GM23338 (cell line): Measurements from ENCODE around the gene AJM1. TPM values are rescaled to one million over a fixed set of nuclear protein-coding genes. Genes with fewer than 3 reads are reported as not detected.

Experiments
- ATAC-seq: fragments of 200-7000 bp; cut with Tn5 transposase; 3 replicates; pipeline ENCODE4 v1.9.1; 2020
- DNase-seq: peaks from one replicate; pipeline ENCODE4 v3.0.0-alpha.2; 2015; ENCODE audit warnings: low spot score
- H2AFZ ChIP-seq: fragments of 200-600 bp; sonication (generic); 2 replicates; pipeline ENCODE4 v1.8.0; 2016; ENCODE audit warnings: antibody characterized with exemption, mild to moderate bottlenecking, moderate library complexity
- H3F3A ChIP-seq: fragments of 200-600 bp; sonication (generic); replicated peaks from 2 replicates; pipeline ENCODE4 v1.8.0; 2017; ENCODE audit warnings: antibody characterized with exemption, mixed run types, low read depth
- H3K27ac ChIP-seq: fragments of 200-600 bp; sonication (generic); 2 replicates; pipeline ENCODE4 v1.6.1; 2016; ENCODE audit warnings: low read depth
- H3K27me3 ChIP-seq: fragments of 200-600 bp; sonication (generic); 2 replicates; pipeline ENCODE4 v1.8.0; 2016; ENCODE audit warnings: mild to moderate bottlenecking, mixed run types, moderate library complexity; ENCODE audit not compliant: insufficient read depth
- H3K36me3 ChIP-seq: fragments of 200-600 bp; sonication (generic); 2 replicates; pipeline ENCODE4 v1.8.0; 2016; ENCODE audit warnings: mild to moderate bottlenecking; ENCODE audit not compliant: insufficient read depth
- H3K4me1 ChIP-seq: fragments of 200-600 bp; sonication (generic); 2 replicates; pipeline ENCODE4 v1.8.0; 2016; ENCODE audit warnings: mild to moderate bottlenecking, moderate library complexity; ENCODE audit not compliant: insufficient read depth
- H3K4me2 ChIP-seq: fragments of 200-600 bp; sonication (generic); 2 replicates; pipeline ENCODE4 v1.7.1; 2017; ENCODE audit warnings: mixed run types
- H3K4me3 ChIP-seq: fragments of 200-600 bp; sonication (generic); 2 replicates; pipeline ENCODE4 v1.6.1; 2016; ENCODE audit warnings: mixed run types
- H3K79me2 ChIP-seq: fragments of 200-600 bp; sonication (generic); replicated peaks from 2 replicates; pipeline ENCODE4 v1.8.0; 2017; ENCODE audit warnings: mild to moderate bottlenecking; ENCODE audit not compliant: insufficient read depth
- H3K9me2 ChIP-seq: fragments of 200-600 bp; sonication (generic); 2 replicates; pipeline ENCODE4 v1.8.0; 2017; ENCODE audit not compliant: insufficient read depth
- H4K20me1 ChIP-seq: fragments of 200-600 bp; sonication (generic); replicated peaks from 2 replicates; pipeline ENCODE4 v1.8.0; 2017; ENCODE audit warnings: mild to moderate bottlenecking; ENCODE audit not compliant: insufficient read depth
- H3K27ac Mint-ChIP-seq: 2 replicates; pipeline ENCODE4 v1.8.0; 2020; ENCODE audit warnings: inconsistent platforms, mild to moderate bottlenecking, moderate library complexity, mixed read lengths
- H3K27me3 Mint-ChIP-seq: 3 replicates; pipeline ENCODE4 v1.8.0; 2022; ENCODE audit warnings: low read depth, mild to moderate bottlenecking, moderate library complexity, mixed read lengths, inconsistent platforms; ENCODE audit not compliant: insufficient read depth, poor library complexity
- H3K36me3 Mint-ChIP-seq: 3 replicates; pipeline ENCODE4 v1.8.0; 2021; ENCODE audit warnings: low read depth, mild to moderate bottlenecking, inconsistent platforms, moderate library complexity, mixed read lengths
- H3K4me1 Mint-ChIP-seq: 3 replicates; pipeline ENCODE4 v1.8.0; 2020; ENCODE audit warnings: mild to moderate bottlenecking, inconsistent platforms, mixed read lengths
- H3K4me3 Mint-ChIP-seq: 3 replicates; pipeline ENCODE4 v1.8.0; 2021; ENCODE audit warnings: moderate library complexity, mild to moderate bottlenecking, inconsistent platforms, mixed read lengths
- H3K9me3 Mint-ChIP-seq: 3 replicates; pipeline ENCODE4 v1.8.0; 2020; ENCODE audit warnings: moderate library complexity, mild to moderate bottlenecking, inconsistent platforms, mixed read lengths
- CREB1 ChIP-seq: fragments of 250-450 bp; sonication (Bioruptor Pico); IDR thresholded peaks from 2 replicates; pipeline ENCODE4 v1.5.0; 2020; ENCODE audit warnings: low read depth, mild to moderate bottlenecking, moderate library complexity
- EZH2phosphoT487 ChIP-seq: fragments of 200-600 bp; sonication (generic); IDR thresholded peaks from one replicate; pipeline ENCODE4 v1.8.1; 2018; ENCODE audit warnings: antibody characterized with exemption; ENCODE audit not compliant: unreplicated experiment
- JUNB ChIP-seq: IDR thresholded peaks from one replicate; pipeline ENCODE4 v1.6.1; 2016; ENCODE audit warnings: antibody characterized with exemption; ENCODE audit not compliant: unreplicated experiment
- NANOG ChIP-seq: IDR thresholded peaks from 2 replicates; pipeline ENCODE4 v1.6.1; 2016; ENCODE audit warnings: antibody characterized with exemption, borderline replicate concordance
- POLR2AphosphoS5 ChIP-seq: IDR thresholded peaks from 2 replicates; pipeline ENCODE4 v1.6.1; 2016; ENCODE audit warnings: antibody characterized with exemption, low read depth
- STAT1 ChIP-seq: IDR thresholded peaks from one replicate; pipeline ENCODE4 v1.6.1; 2016; ENCODE audit warnings: antibody characterized with exemption; ENCODE audit not compliant: unreplicated experiment
- ZNF114 ChIP-seq: fragments of 250-450 bp; sonication (Bioruptor Pico); IDR thresholded peaks from 2 replicates; pipeline ENCODE4 v1.5.0; 2020; ENCODE audit warnings: mild to moderate bottlenecking, moderate library complexity
- ZNF331 ChIP-seq: fragments of 250-450 bp; sonication (Bioruptor Pico); IDR thresholded peaks from 2 replicates; pipeline ENCODE4 v1.5.0; 2020; ENCODE audit warnings: low read depth, mild to moderate bottlenecking, moderate library complexity
- polyA plus RNA-seq: library from polyadenylated mRNA; unstranded; fragments of >200 nt; fragmentation: Nextera tagmentation; extraction: Ambion mirVana; gene quantifications from 2 replicates; pipeline ENCODE4 v1.2.1, GENCODE V29; 2016
- total RNA-seq: library from RNA; depleted of rRNA; stranded (reverse); fragments of >200 nt; shearing (Covaris generic); gene quantifications from 2 replicates; pipeline ENCODE4 v1.2.3, GENCODE V29; 2014
- TF ChIP-seq, protein P1 (sequence below), 2 experiments: fragments of 200-600 bp in 1 of 2; sonication (generic) in 1 of 2; conservative IDR thresholded peaks; 2 replicates each; pipeline versions ENCODE4 v1.5.1 to v1.6.1; 2016 to 2017; ENCODE audit warnings: antibody characterized with exemption in 2 of 2, low read depth in 2 of 2, mild to moderate bottlenecking in 2 of 2, moderate library complexity in 1 of 2
- TF ChIP-seq, protein P2 (sequence below): IDR thresholded peaks from 2 replicates; pipeline ENCODE4 v1.6.1; 2016; ENCODE audit warnings: antibody characterized with exemption
- TF ChIP-seq, protein P3 (sequence below): fragments of 250-450 bp; sonication (Bioruptor Pico); IDR thresholded peaks from 2 replicates; pipeline ENCODE4 v1.5.0; 2020; ENCODE audit warnings: mild to moderate bottlenecking, moderate library complexity
- TF ChIP-seq, protein P4 (sequence below): IDR thresholded peaks from one replicate; pipeline ENCODE4 v1.6.1; 2018; ENCODE audit warnings: antibody characterized with exemption; ENCODE audit not compliant: unreplicated experiment

Gene AJM1
- total and polyA plus RNA-seq, 2 experiments from 2014 or later = 0.36 to 0.49 TPM

DNA sequence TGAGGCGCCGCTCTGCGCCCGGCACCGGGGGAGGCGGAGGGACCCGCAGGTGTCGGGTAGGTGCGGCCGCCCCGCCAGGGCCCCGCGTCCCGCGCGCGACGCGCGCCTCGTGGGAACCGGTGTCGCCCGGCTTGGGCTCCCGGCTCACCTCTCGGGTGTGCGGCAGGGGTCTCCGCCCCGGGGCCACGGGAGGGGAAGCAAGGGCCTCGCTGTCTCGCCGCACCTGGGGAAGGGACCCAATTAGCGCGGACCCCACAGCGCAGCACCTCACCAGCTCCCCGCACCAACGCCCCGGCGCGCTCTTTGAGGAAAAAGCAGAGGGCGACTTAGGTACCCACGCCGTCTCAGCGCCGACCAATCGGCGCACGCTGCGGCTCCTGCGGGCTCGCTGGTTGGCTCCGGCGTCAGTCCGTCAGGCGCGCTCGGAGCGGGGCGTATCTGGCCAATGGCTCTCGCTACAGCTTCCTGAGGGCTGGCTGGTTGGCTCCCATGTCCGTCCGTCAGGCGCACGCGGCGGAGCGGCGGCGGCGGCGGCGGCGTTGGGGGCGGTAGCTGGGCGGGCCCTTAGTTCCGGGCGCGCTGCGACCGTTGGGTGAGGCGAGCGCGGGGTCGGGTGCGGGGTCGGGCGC is 43.8 kb downstream of the AJM1 start, which contains the start of gene TRAF2:
Gene TRAF2 (plus strand): TSS at position 567 of the 629 bp plus-strand sequence. CDS start 12,225 bp downstream, outside the sequence.
- Histone ChIP-seq H3K27me3 (no peaks in the 10 kb centered on the region), H3K27ac (no peak within 1 kb of the TSS), H3K79me2 (peaks cover 42% of the 10 kb centered on the region), H3K4me3 (peak within 1 kb of the TSS; percentile 91), H3K36me3 (no peaks in the 10 kb centered on the region), H2AFZ (peak within 1 kb of the TSS; percentile 96), H3K4me2 (peak within 1 kb of the TSS; percentile 88), H3K4me1 (peaks cover 7% of the 10 kb centered on the region), H3F3A (no peaks in the 10 kb centered on the region), H4K20me1 (peaks cover 24% of the 10 kb centered on the region), H3K9me2 (no peaks in the 10 kb centered on the region)
- H3K9me3 Mint-ChIP-seq = no peaks in the 10 kb centered on the region
- no peaks in the 10 kb centered on the region for H3K36me3 Mint-ChIP-seq
- TF ChIP-seq, protein P1, sequence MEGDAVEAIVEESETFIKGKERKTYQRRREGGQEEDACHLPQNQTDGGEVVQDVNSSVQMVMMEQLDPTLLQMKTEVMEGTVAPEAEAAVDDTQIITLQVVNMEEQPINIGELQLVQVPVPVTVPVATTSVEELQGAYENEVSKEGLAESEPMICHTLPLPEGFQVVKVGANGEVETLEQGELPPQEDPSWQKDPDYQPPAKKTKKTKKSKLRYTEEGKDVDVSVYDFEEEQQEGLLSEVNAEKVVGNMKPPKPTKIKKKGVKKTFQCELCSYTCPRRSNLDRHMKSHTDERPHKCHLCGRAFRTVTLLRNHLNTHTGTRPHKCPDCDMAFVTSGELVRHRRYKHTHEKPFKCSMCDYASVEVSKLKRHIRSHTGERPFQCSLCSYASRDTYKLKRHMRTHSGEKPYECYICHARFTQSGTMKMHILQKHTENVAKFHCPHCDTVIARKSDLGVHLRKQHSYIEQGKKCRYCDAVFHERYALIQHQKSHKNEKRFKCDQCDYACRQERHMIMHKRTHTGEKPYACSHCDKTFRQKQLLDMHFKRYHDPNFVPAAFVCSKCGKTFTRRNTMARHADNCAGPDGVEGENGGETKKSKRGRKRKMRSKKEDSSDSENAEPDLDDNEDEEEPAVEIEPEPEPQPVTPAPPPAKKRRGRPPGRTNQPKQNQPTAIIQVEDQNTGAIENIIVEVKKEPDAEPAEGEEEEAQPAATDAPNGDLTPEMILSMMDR (conservative IDR thresholded peaks at IDR 0.05; ENCODE audit: low read depth in 2 of 2) = no peak
- TF ChIP-seq JUNB (no peak), STAT1 (no peak), CREB1 (CRISPR knock-in tag) (peak; percentile 89), EZH2phosphoT487 (no peak), ZNF331 (CRISPR knock-in tag) (no peak), POLR2AphosphoS5 (peak; percentile 98), ZNF114 (no peak), NANOG (no peak)
- TF ChIP-seq, protein P2, sequence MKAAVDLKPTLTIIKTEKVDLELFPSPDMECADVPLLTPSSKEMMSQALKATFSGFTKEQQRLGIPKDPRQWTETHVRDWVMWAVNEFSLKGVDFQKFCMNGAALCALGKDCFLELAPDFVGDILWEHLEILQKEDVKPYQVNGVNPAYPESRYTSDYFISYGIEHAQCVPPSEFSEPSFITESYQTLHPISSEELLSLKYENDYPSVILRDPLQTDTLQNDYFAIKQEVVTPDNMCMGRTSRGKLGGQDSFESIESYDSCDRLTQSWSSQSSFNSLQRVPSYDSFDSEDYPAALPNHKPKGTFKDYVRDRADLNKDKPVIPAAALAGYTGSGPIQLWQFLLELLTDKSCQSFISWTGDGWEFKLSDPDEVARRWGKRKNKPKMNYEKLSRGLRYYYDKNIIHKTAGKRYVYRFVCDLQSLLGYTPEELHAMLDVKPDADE = peak; percentile 41; the same call in 1 of the 2 replicates
- TF ChIP-seq, protein P3, sequence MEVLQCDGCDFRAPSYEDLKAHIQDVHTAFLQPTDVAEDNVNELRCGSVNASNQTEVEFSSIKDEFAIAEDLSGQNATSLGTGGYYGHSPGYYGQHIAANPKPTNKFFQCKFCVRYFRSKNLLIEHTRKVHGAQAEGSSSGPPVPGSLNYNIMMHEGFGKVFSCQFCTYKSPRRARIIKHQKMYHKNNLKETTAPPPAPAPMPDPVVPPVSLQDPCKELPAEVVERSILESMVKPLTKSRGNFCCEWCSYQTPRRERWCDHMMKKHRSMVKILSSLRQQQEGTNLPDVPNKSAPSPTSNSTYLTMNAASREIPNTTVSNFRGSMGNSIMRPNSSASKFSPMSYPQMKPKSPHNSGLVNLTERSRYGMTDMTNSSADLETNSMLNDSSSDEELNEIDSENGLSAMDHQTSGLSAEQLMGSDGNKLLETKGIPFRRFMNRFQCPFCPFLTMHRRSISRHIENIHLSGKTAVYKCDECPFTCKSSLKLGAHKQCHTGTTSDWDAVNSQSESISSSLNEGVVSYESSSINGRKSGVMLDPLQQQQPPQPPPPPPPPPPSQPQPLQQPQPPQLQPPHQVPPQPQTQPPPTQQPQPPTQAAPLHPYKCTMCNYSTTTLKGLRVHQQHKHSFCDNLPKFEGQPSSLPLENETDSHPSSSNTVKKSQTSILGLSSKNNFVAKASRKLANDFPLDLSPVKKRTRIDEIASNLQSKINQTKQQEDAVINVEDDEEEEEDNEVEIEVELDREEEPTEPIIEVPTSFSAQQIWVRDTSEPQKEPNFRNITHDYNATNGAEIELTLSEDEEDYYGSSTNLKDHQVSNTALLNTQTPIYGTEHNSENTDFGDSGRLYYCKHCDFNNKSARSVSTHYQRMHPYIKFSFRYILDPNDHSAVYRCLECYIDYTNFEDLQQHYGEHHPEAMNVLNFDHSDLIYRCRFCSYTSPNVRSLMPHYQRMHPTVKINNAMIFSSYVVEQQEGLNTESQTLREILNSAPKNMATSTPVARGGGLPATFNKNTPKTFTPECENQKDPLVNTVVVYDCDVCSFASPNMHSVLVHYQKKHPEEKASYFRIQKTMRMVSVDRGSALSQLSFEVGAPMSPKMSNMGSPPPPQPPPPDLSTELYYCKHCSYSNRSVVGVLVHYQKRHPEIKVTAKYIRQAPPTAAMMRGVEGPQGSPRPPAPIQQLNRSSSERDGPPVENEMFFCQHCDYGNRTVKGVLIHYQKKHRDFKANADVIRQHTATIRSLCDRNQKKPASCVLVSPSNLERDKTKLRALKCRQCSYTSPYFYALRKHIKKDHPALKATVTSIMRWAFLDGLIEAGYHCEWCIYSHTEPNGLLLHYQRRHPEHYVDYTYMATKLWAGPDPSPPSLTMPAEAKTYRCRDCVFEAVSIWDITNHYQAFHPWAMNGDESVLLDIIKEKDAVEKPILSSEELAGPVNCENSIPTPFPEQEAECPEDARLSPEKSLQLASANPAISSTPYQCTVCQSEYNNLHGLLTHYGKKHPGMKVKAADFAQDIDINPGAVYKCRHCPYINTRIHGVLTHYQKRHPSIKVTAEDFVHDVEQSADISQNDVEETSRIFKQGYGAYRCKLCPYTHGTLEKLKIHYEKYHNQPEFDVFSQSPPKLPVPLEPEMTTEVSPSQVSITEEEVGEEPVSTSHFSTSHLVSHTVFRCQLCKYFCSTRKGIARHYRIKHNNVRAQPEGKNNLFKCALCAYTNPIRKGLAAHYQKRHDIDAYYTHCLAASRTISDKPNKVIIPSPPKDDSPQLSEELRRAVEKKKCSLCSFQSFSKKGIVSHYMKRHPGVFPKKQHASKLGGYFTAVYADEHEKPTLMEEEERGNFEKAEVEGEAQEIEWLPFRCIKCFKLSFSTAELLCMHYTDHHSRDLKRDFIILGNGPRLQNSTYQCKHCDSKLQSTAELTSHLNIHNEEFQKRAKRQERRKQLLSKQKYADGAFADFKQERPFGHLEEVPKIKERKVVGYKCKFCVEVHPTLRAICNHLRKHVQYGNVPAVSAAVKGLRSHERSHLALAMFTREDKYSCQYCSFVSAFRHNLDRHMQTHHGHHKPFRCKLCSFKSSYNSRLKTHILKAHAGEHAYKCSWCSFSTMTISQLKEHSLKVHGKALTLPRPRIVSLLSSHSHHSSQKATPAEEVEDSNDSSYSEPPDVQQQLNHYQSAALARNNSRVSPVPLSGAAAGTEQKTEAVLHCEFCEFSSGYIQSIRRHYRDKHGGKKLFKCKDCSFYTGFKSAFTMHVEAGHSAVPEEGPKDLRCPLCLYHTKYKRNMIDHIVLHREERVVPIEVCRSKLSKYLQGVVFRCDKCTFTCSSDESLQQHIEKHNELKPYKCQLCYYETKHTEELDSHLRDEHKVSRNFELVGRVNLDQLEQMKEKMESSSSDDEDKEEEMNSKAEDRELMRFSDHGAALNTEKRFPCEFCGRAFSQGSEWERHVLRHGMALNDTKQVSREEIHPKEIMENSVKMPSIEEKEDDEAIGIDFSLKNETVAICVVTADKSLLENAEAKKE = no peak
- TF ChIP-seq, protein P4, sequence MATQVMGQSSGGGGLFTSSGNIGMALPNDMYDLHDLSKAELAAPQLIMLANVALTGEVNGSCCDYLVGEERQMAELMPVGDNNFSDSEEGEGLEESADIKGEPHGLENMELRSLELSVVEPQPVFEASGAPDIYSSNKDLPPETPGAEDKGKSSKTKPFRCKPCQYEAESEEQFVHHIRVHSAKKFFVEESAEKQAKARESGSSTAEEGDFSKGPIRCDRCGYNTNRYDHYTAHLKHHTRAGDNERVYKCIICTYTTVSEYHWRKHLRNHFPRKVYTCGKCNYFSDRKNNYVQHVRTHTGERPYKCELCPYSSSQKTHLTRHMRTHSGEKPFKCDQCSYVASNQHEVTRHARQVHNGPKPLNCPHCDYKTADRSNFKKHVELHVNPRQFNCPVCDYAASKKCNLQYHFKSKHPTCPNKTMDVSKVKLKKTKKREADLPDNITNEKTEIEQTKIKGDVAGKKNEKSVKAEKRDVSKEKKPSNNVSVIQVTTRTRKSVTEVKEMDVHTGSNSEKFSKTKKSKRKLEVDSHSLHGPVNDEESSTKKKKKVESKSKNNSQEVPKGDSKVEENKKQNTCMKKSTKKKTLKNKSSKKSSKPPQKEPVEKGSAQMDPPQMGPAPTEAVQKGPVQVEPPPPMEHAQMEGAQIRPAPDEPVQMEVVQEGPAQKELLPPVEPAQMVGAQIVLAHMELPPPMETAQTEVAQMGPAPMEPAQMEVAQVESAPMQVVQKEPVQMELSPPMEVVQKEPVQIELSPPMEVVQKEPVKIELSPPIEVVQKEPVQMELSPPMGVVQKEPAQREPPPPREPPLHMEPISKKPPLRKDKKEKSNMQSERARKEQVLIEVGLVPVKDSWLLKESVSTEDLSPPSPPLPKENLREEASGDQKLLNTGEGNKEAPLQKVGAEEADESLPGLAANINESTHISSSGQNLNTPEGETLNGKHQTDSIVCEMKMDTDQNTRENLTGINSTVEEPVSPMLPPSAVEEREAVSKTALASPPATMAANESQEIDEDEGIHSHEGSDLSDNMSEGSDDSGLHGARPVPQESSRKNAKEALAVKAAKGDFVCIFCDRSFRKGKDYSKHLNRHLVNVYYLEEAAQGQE = no peak
- 0 out of 2 replicates have a peak within 1 kb of the TSS, but pooled peaks have one; percentile 13 for H3K27ac Mint-ChIP-seq
- peak within 1 kb of the TSS; percentile 78 for H3K4me3 Mint-ChIP-seq
- peaks cover 7% of the 10 kb centered on the region; the same call in 2 of the 3 replicates for H3K4me1 Mint-ChIP-seq
- ATAC-seq (peak; percentile 94), DNase-seq (peak; percentile 98)
- H3K27me3 Mint-ChIP-seq = peaks cover 17% of the 10 kb centered on the region
